Cardiac muscle cell (in vitro differentiated cells and primary cell): ENCODE measurements around the gene CDH18. TPM values are rescaled to one million over a fixed set of nuclear protein-coding genes. Genes with fewer than 3 reads are reported as not detected.

Experiments
- DNase-seq, 2 donors: peaks; one replicate each; pipeline versions ENCODE4 v3.0.0 to v3.0.0-alpha.2; 2010 to 2017; ENCODE audit warnings: low read depth in 1 of 2, low spot score in 1 of 2
- H3K27ac ChIP-seq: fragments of 200-600 bp; sonication (generic); 2 replicates; pipeline ENCODE4 v1.5.1; 2016
- H3K27me3 ChIP-seq: fragments of 200-600 bp; sonication (generic); 2 replicates; pipeline ENCODE4 v1.6.0; 2016; ENCODE audit warnings: control low read depth
- H3K36me3 ChIP-seq: fragments of 200-600 bp; sonication (generic); 2 replicates; pipeline ENCODE4 v1.5.1; 2016; ENCODE audit warnings: control low read depth
- H3K4me1 ChIP-seq: fragments of 200-600 bp; sonication (generic); 2 replicates; pipeline ENCODE4 v1.8.1; 2017; ENCODE audit warnings: low read depth, mild to moderate bottlenecking, mixed run types
- H3K4me3 ChIP-seq: fragments of 200-600 bp; sonication (generic); 2 replicates; pipeline ENCODE4 v1.5.1; 2016; ENCODE audit warnings: mild to moderate bottlenecking
- H3K9me3 ChIP-seq: fragments of 200-600 bp; sonication (generic); 2 replicates; pipeline ENCODE4 v1.5.1; 2017; ENCODE audit warnings: low read depth, mild to moderate bottlenecking, control low read depth
- polyA plus RNA-seq: library from polyadenylated mRNA; unstranded; fragments of >200 nt; fragmentation: Nextera tagmentation; extraction: Ambion mirVana; gene quantifications from 2 replicates; pipeline ENCODE4 v1.2.1, GENCODE V29; 2016
- total RNA-seq: library from RNA; depleted of rRNA; stranded (reverse); fragments of >200 nt; gene quantifications from 2 replicates; pipeline ENCODE4 v1.2.3, GENCODE V29; 2016
- TF ChIP-seq, protein P1 (sequence below): IDR thresholded peaks from 2 replicates; pipeline ENCODE4 v1.5.1; 2012; ENCODE audit warnings: low read depth, mild to moderate bottlenecking, low read length

CDH18 gene
- total and polyA plus RNA-seq, 2 experiments from 2014 or later, result 0.21 to 1.2 TPM

DNA sequence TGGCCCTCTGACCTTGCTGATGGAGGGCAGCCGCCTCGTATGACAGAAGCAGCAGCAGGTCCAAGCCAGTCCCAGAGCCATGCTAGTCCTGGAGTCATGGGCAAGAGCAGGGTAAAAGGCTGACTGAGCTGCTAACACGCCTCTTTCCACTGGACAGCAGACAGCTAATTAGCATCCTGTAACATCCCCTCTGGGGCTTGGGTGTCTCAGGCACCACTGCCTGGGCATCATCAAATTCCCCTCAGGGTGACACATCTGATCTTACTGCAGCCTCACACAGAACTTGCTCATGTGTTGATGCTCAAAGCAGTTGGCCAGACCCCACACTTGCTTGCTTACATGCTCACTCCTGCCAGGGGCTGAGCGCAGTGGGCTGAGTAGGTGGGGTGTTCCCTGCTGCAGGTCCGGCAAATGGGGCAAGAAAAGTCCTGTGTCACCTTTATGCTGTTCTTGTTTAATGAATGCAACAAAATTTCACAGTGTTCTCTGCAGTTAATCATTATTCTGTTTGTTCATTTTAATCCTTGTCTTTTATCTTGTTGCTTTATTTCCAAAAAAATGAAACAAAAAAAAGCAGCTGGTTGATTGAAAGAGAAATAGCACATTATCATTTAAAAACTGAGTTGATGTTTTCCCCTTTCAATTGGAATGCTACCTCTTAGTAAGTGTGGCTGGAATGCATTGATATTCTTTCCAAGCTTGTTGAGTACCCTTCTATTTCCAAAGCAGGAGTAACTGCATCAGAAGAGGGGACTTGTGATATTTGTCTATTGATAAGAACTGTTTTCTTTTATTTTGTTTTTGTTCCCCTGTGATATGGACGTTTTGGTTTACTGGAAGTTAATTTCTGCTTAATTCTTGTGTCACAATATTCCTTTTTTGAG is 254.1 kb downstream of the CDH18 start:
- no peaks in the 10 kb centered on the region for H3K4me1 ChIP-seq
- no peak overlapping the region for H3K27ac ChIP-seq
- TF ChIP-seq, protein P1, sequence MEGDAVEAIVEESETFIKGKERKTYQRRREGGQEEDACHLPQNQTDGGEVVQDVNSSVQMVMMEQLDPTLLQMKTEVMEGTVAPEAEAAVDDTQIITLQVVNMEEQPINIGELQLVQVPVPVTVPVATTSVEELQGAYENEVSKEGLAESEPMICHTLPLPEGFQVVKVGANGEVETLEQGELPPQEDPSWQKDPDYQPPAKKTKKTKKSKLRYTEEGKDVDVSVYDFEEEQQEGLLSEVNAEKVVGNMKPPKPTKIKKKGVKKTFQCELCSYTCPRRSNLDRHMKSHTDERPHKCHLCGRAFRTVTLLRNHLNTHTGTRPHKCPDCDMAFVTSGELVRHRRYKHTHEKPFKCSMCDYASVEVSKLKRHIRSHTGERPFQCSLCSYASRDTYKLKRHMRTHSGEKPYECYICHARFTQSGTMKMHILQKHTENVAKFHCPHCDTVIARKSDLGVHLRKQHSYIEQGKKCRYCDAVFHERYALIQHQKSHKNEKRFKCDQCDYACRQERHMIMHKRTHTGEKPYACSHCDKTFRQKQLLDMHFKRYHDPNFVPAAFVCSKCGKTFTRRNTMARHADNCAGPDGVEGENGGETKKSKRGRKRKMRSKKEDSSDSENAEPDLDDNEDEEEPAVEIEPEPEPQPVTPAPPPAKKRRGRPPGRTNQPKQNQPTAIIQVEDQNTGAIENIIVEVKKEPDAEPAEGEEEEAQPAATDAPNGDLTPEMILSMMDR, result no peak
- no peak overlapping the region for H3K4me3 ChIP-seq
- H3K36me3 ChIP-seq, result no peaks in the 10 kb centered on the region
- no peaks in the 10 kb centered on the region for H3K9me3 ChIP-seq
- H3K27me3 ChIP-seq, result no peaks in the 10 kb centered on the region
- no peak for DNase-seq

DNA sequence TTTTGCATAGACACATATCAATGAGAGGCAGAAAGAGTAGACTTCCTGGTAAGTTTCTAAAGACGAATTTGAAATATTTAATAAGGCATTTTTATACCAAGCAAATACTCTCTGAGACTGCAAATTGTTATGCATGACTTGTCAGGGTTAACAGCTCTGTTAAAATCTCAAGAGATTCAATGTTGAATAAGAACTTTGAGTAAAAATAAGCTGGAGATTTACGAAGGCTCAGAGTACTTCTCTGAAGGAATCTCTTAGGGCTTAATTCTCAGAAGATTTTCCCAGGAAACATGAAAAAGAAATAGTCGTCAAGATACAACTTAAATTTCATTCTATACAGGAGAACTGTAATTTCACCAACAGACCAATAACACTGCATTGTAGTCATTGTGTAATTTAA is 259.4 kb downstream of the CDH18 start:
- no peaks in the 10 kb centered on the region for H3K36me3 ChIP-seq
- H3K27me3 ChIP-seq, result no peaks in the 10 kb centered on the region
- no peak overlapping the region for H3K27ac ChIP-seq
- H3K4me3 ChIP-seq, result no peak overlapping the region
- H3K4me1 ChIP-seq, result no peaks in the 10 kb centered on the region
- H3K9me3 ChIP-seq, result no peaks in the 10 kb centered on the region
- DNase-seq, result no peak
- TF ChIP-seq, protein P1, result no peak

DNA sequence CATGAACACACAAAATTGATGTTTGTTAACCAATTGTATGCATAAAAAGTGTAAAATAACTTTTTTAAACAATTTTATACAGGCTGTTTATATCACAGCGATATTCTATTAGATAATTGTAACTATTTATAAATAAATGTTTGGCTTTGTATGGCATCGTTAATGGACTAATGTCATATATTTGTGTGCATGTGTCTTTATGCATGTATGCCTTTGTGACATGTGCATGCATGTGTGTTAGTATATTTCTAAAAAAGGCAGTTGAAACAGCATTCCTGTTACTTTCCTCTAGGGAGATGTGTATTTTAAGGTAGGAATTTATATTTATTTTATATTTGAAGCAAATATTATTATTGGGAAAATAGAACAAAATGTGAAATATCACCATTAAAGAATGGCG is 268.9 kb downstream of the CDH18 start:
- H3K4me1 ChIP-seq, result no peaks in the 10 kb centered on the region
- no peak for DNase-seq

DNA sequence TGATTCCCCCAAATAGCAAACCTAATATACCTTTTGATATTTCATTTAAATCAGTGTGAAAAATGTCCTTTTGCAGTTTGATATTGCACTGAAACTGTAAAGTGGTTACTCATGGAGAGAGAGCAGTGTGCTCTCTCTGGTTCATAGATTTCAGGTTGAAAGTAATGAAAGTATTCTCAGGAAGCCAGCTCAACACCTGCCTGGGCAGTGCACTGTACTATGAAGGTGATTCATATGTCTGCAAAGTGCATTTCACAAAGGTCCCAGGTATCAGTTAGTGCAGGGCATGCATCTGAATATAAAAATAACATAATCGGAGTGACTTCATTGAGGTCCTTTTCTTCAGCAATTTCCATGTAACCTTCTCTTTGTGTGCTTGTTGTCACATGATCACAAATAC is 274.3 kb downstream of the CDH18 start:
- H3K4me3 ChIP-seq, result no peak overlapping the region
- H3K36me3 ChIP-seq, result no peaks in the 10 kb centered on the region
- H3K27me3 ChIP-seq, result no peaks in the 10 kb centered on the region
- H3K9me3 ChIP-seq, result no peaks in the 10 kb centered on the region
- no peaks in the 10 kb centered on the region for H3K4me1 ChIP-seq
- H3K27ac ChIP-seq, result no peak overlapping the region
- DNase-seq, result no peak
- TF ChIP-seq, protein P1, result no peak

More for the DNA sequence above, 268.9 kb downstream of the CDH18 start:
- Histone ChIP-seq H3K27ac (no peak overlapping the region), H3K9me3 (no peaks in the 10 kb centered on the region), H3K27me3 (no peaks in the 10 kb centered on the region), H3K36me3 (no peaks in the 10 kb centered on the region), H3K4me3 (no peak overlapping the region)
- TF ChIP-seq, protein P1, result no peak

DNA sequence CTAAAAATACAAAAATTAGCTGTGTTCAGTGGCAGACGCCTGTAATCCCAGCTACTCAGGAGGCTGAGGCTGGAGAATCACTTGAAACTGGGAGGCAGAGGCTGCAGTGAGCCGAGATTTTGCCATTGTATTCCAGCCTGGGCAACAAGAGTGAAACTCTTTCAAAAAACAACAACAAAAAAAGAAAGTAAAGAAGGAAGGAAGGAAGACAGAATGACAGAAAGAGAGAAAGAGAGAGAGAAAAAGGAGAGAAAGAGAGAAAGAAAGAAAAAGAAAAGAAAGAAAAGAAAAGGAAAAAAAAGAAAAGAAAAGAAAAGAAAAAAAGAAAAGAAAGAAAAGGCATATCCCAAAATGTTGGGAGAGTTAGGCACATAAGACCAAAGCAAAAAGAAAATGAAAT is 278.6 kb downstream of the CDH18 start:
- Histone ChIP-seq H3K4me3 (no peak overlapping the region), H3K27ac (no peak overlapping the region), H3K27me3 (no peaks in the 10 kb centered on the region), H3K36me3 (no peaks in the 10 kb centered on the region), H3K4me1 (no peaks in the 10 kb centered on the region), H3K9me3 (no peaks in the 10 kb centered on the region)
- TF ChIP-seq, protein P1, result no peak
- no peak for DNase-seq
